WTC11 (cell line): ENCODE data around the gene ZNF740. TPM values are rescaled to one million over a fixed set of nuclear protein-coding genes. Genes with fewer than 3 reads are reported as not detected.

Experiments
- ATAC-seq: fragments of 200-7000 bp; cut with Tn5 transposase; 2 replicates; pipeline ENCODE4 v1.10.0; 2021; ENCODE audit warnings: mild to moderate bottlenecking, moderate library complexity
- CTCF ChIA-PET: fragments of 300-600 bp; sonication (Branson Sonifier 250); formaldehyde crosslinking; loops from one replicate; lab custom pipeline; 2021; ENCODE audit warnings: antibody characterized with exemption; lab: Charles Lee
- POLR2A ChIA-PET: fragments of 350-600 bp; sonication (Branson Sonifier 250); formaldehyde crosslinking; loops from one replicate; lab custom pipeline; 2021; ENCODE audit warnings: antibody characterized with exemption; lab: Charles Lee
- DNase-seq: peaks from one replicate; pipeline ENCODE4 v3.0.0; 2021; ENCODE audit warnings: low spot score
- H3K27ac Mint-ChIP-seq: 2 replicates; pipeline ENCODE4 v1.8.0; 2021; ENCODE audit warnings: mixed read lengths
- H3K27me3 Mint-ChIP-seq: 2 replicates; pipeline ENCODE4 v1.8.0; 2021; ENCODE audit warnings: low read depth, mild to moderate bottlenecking, moderate library complexity, mixed read lengths
- H3K36me3 Mint-ChIP-seq: 2 replicates; pipeline ENCODE4 v1.8.0; 2021; ENCODE audit warnings: mixed read lengths
- H3K4me1 Mint-ChIP-seq: 2 replicates; pipeline ENCODE4 v1.8.0; 2022; ENCODE audit warnings: mixed read lengths
- H3K4me3 Mint-ChIP-seq: 2 replicates; pipeline ENCODE4 v1.8.0; 2021; ENCODE audit warnings: mild to moderate bottlenecking, moderate library complexity, mixed read lengths
- H3K9me3 Mint-ChIP-seq: 2 replicates; pipeline ENCODE4 v1.8.0; 2021; ENCODE audit warnings: mixed read lengths
- ATF3 ChIP-seq: sonication (generic); formaldehyde crosslinking; conservative IDR thresholded peaks from 2 replicates; pipeline ENCODE4 v1.8.1; 2022; ENCODE audit warnings: mild to moderate bottlenecking, missing genetic modification reagents
- CBFB ChIP-seq: sonication (generic); formaldehyde crosslinking; IDR thresholded peaks from 2 replicates; pipeline ENCODE4 v1.8.1; 2022; ENCODE audit warnings: mild to moderate bottlenecking, low read depth, missing genetic modification reagents
- CDX4 ChIP-seq: fragments of 250-450 bp; sonication (Bioruptor Pico); IDR thresholded peaks from 2 replicates; pipeline ENCODE4 v1.9.0; 2021; ENCODE audit warnings: moderate library complexity, mild to moderate bottlenecking, inconsistent platforms, borderline replicate concordance
- CREB1 ChIP-seq: sonication (generic); formaldehyde crosslinking; IDR thresholded peaks from 2 replicates; pipeline ENCODE4 v1.8.0; 2023; ENCODE audit warnings: mild to moderate bottlenecking, missing genetic modification reagents
- EMX1 ChIP-seq: fragments of 250-450 bp; sonication (Bioruptor Pico); IDR thresholded peaks from 2 replicates; pipeline ENCODE4 v1.8.0; 2021; ENCODE audit warnings: mild to moderate bottlenecking
- ETV6 ChIP-seq: sonication (generic); formaldehyde crosslinking; IDR thresholded peaks from 2 replicates; pipeline ENCODE4 v1.8.1; 2022; ENCODE audit warnings: mild to moderate bottlenecking, missing genetic modification reagents
- FOXK1 ChIP-seq: sonication (generic); formaldehyde crosslinking; IDR thresholded peaks from 2 replicates; pipeline ENCODE4 v1.8.0; 2022; ENCODE audit warnings: mild to moderate bottlenecking, moderate library complexity, missing genetic modification reagents
- GABPB1 ChIP-seq: sonication (generic); formaldehyde crosslinking; IDR thresholded peaks from 2 replicates; pipeline ENCODE4 v1.8.1; 2023; ENCODE audit warnings: mild to moderate bottlenecking, missing genetic modification reagents
- HMGA2 ChIP-seq: fragments of 250-450 bp; sonication (Bioruptor Pico); IDR thresholded peaks from 2 replicates; pipeline ENCODE4 v1.4.0; 2021; ENCODE audit warnings: mild to moderate bottlenecking, moderate library complexity
- IRF2 ChIP-seq: sonication (generic); formaldehyde crosslinking; IDR thresholded peaks from 2 replicates; pipeline ENCODE4 v1.8.0; 2022; ENCODE audit warnings: low read depth, missing genetic modification reagents, borderline replicate concordance
- NFYB ChIP-seq: sonication (generic); formaldehyde crosslinking; conservative IDR thresholded peaks from 2 replicates; pipeline ENCODE4 v1.8.0; 2022; ENCODE audit warnings: low read depth, missing genetic modification reagents
- NR2C2 ChIP-seq: sonication (generic); formaldehyde crosslinking; IDR thresholded peaks from 2 replicates; pipeline ENCODE4 v1.8.0; 2022; ENCODE audit warnings: mild to moderate bottlenecking, missing genetic modification reagents
- OVOL2 ChIP-seq: fragments of 250-450 bp; sonication (Bioruptor Pico); IDR thresholded peaks from 2 replicates; pipeline ENCODE4 v1.9.0; 2021; ENCODE audit warnings: mild to moderate bottlenecking, borderline replicate concordance
- PRDM15 ChIP-seq: sonication (generic); formaldehyde crosslinking; IDR thresholded peaks from 2 replicates; pipeline ENCODE4 v1.8.0; 2022; ENCODE audit warnings: missing genetic modification reagents
- RORB ChIP-seq: fragments of 250-450 bp; sonication (Bioruptor Pico); IDR thresholded peaks from 2 replicates; pipeline ENCODE4 v1.9.0; 2021; ENCODE audit warnings: mild to moderate bottlenecking
- SMAD4 ChIP-seq: sonication (generic); formaldehyde crosslinking; IDR thresholded peaks from 2 replicates; pipeline ENCODE4 v1.8.0; 2022; ENCODE audit warnings: mild to moderate bottlenecking, missing genetic modification reagents
- TCF7 ChIP-seq: sonication (generic); formaldehyde crosslinking; IDR thresholded peaks from 2 replicates; pipeline ENCODE4 v1.8.0; 2022; ENCODE audit warnings: mild to moderate bottlenecking, low read depth, missing genetic modification reagents, moderate library complexity
- TEAD4 ChIP-seq: sonication (generic); formaldehyde crosslinking; IDR thresholded peaks from 2 replicates; pipeline ENCODE4 v1.8.0; 2022; ENCODE audit warnings: mild to moderate bottlenecking, missing genetic modification reagents
- TP53 ChIP-seq: sonication (generic); formaldehyde crosslinking; IDR thresholded peaks from 2 replicates; pipeline ENCODE4 v1.8.1; 2023; ENCODE audit warnings: mild to moderate bottlenecking, missing genetic modification reagents
- ZBTB21 ChIP-seq: sonication (generic); formaldehyde crosslinking; IDR thresholded peaks from 2 replicates; pipeline ENCODE4 v1.8.1; 2023; ENCODE audit warnings: mild to moderate bottlenecking, missing genetic modification reagents, borderline replicate concordance
- ZNF263 ChIP-seq: sonication (generic); formaldehyde crosslinking; IDR thresholded peaks from 2 replicates; pipeline ENCODE4 v1.8.1; 2022; ENCODE audit warnings: low read depth, mild to moderate bottlenecking, moderate library complexity, missing genetic modification reagents
- total RNA-seq: library from RNA; stranded (reverse); gene quantifications from 3 replicates; pipeline ENCODE4 v1.2.3, GENCODE V29; 2021
- TF ChIP-seq, protein P1 (sequence below): sonication (generic); formaldehyde crosslinking; IDR thresholded peaks from 2 replicates; pipeline ENCODE4 v1.8.1; 2022; ENCODE audit warnings: mild to moderate bottlenecking, missing genetic modification reagents, moderate library complexity, borderline replicate concordance
- TF ChIP-seq, protein P2 (sequence below): sonication (generic); formaldehyde crosslinking; IDR thresholded peaks from 2 replicates; pipeline ENCODE4 v1.8.1; 2023; ENCODE audit warnings: mild to moderate bottlenecking, missing genetic modification reagents
- TF ChIP-seq, protein P3 (sequence below): sonication (generic); formaldehyde crosslinking; IDR thresholded peaks from 2 replicates; pipeline ENCODE4 v1.8.1; 2023; ENCODE audit warnings: mild to moderate bottlenecking, moderate library complexity, missing genetic modification reagents
- TF ChIP-seq, protein P4 (sequence below): sonication (generic); formaldehyde crosslinking; IDR thresholded peaks from 2 replicates; pipeline ENCODE4 v1.8.0; 2023; ENCODE audit warnings: missing genetic modification reagents
- TF ChIP-seq, protein P5 (sequence below): sonication (generic); formaldehyde crosslinking; IDR thresholded peaks from 2 replicates; pipeline ENCODE4 v1.8.1; 2023; ENCODE audit warnings: mild to moderate bottlenecking, missing genetic modification reagents, moderate library complexity

Gene ZNF740
- total RNA-seq, 1 experiment from 2014 or later = 26.6 TPM

GRCh38 chr12:53225635-53226424, 45.3 kb downstream of the ZNF740 start (continued):
- TF ChIP-seq GABPB1 (no peak), HMGA2 (CRISPR knock-in tag) (no peak), IRF2 (no peak), RORB (CRISPR knock-in tag) (no peak), CREB1 (CRISPR knock-in tag) (no peak), ATF3 (CRISPR knock-in tag) (no peak), CBFB (CRISPR knock-in tag) (no peak), FOXK1 (CRISPR knock-in tag) (no peak), ZNF263 (no peak), ZBTB21 (no peak)
- TF ChIP-seq, protein P1, sequence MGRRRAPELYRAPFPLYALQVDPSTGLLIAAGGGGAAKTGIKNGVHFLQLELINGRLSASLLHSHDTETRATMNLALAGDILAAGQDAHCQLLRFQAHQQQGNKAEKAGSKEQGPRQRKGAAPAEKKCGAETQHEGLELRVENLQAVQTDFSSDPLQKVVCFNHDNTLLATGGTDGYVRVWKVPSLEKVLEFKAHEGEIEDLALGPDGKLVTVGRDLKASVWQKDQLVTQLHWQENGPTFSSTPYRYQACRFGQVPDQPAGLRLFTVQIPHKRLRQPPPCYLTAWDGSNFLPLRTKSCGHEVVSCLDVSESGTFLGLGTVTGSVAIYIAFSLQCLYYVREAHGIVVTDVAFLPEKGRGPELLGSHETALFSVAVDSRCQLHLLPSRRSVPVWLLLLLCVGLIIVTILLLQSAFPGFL (CRISPR knock-in tag) = no peak
- TF ChIP-seq, protein P2, sequence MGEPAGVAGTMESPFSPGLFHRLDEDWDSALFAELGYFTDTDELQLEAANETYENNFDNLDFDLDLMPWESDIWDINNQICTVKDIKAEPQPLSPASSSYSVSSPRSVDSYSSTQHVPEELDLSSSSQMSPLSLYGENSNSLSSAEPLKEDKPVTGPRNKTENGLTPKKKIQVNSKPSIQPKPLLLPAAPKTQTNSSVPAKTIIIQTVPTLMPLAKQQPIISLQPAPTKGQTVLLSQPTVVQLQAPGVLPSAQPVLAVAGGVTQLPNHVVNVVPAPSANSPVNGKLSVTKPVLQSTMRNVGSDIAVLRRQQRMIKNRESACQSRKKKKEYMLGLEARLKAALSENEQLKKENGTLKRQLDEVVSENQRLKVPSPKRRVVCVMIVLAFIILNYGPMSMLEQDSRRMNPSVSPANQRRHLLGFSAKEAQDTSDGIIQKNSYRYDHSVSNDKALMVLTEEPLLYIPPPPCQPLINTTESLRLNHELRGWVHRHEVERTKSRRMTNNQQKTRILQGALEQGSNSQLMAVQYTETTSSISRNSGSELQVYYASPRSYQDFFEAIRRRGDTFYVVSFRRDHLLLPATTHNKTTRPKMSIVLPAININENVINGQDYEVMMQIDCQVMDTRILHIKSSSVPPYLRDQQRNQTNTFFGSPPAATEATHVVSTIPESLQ (CRISPR knock-in tag) = no peak
- TF ChIP-seq, protein P3, sequence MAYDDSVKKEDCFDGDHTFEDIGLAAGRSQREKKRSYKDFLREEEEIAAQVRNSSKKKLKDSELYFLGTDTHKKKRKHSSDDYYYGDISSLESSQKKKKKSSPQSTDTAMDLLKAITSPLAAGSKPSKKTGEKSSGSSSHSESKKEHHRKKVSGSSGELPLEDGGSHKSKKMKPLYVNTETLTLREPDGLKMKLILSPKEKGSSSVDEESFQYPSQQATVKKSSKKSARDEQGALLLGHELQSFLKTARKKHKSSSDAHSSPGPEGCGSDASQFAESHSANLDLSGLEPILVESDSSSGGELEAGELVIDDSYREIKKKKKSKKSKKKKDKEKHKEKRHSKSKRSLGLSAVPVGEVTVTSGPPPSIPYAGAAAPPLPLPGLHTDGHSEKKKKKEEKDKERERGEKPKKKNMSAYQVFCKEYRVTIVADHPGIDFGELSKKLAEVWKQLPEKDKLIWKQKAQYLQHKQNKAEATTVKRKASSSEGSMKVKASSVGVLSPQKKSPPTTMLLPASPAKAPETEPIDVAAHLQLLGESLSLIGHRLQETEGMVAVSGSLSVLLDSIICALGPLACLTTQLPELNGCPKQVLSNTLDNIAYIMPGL = no peak

DNA sequence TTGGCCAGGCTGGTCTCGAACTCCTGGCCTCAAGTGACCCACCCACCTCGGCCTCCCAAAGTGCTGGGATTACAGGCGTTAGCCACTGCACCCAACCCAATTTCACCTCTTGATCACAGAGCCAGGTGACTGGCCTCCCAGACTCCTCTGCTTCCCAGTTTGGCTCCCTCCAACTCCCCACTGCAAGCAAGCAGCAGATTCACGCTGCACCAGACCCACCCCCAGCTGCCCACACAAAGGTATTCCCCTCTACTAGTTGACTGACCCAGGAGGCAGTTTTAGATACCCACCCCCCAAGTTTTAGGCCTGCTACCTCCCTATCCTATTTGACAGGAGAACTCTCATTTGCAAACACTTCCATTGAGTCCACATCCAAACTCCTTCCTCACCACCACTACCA, 46.3 kb downstream of the ZNF740 start:
- ChIA-PET POLR2A (no interaction called here), CTCF (interaction anchor here (0.6 to 4.8 kb wide), 3 partner anchors 13 to 41 kb away, joined by 3 to 58 read pairs (median 3); no protein-coding TSS in a partner anchor)
- Mint-ChIP-seq H3K4me3 (no peak overlapping the region), H3K27ac (no peak overlapping the region), H3K9me3 (no peaks in the 10 kb centered on the region), H3K36me3 (peaks cover 5% of the 10 kb centered on the region), H3K4me1 (peaks cover 77% of the 10 kb centered on the region), H3K27me3 (no peaks in the 10 kb centered on the region)
- no peak for DNase-seq
- no peak for ATAC-seq
- TF ChIP-seq HMGA2 (CRISPR knock-in tag) (no peak), ETV6 (CRISPR knock-in tag) (no peak), EMX1 (CRISPR knock-in tag) (no peak), ZBTB21 (no peak), PRDM15 (CRISPR knock-in tag) (no peak), TP53 (CRISPR knock-in tag) (no peak), TCF7 (CRISPR knock-in tag) (no peak), CDX4 (CRISPR knock-in tag) (no peak), NFYB (CRISPR knock-in tag) (no peak), OVOL2 (CRISPR knock-in tag) (no peak), NR2C2 (no peak), TEAD4 (CRISPR knock-in tag) (no peak), SMAD4 (CRISPR knock-in tag) (no peak)
- TF ChIP-seq, protein P4, sequence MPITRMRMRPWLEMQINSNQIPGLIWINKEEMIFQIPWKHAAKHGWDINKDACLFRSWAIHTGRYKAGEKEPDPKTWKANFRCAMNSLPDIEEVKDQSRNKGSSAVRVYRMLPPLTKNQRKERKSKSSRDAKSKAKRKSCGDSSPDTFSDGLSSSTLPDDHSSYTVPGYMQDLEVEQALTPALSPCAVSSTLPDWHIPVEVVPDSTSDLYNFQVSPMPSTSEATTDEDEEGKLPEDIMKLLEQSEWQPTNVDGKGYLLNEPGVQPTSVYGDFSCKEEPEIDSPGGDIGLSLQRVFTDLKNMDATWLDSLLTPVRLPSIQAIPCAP (CRISPR knock-in tag) = no peak
- TF ChIP-seq, protein P5, sequence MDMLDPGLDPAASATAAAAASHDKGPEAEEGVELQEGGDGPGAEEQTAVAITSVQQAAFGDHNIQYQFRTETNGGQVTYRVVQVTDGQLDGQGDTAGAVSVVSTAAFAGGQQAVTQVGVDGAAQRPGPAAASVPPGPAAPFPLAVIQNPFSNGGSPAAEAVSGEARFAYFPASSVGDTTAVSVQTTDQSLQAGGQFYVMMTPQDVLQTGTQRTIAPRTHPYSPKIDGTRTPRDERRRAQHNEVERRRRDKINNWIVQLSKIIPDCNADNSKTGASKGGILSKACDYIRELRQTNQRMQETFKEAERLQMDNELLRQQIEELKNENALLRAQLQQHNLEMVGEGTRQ (CRISPR knock-in tag) = no peak
